Measurements from ENCODE around the gene PXDC1. TPM values are rescaled to one million over a fixed set of nuclear protein-coding genes. Genes with fewer than 3 reads are reported as not detected.

The PXDC1 gene
- total RNA-seq, 2 experiments from 2014 or later = 0.17 to 0.27 TPM

DNA sequence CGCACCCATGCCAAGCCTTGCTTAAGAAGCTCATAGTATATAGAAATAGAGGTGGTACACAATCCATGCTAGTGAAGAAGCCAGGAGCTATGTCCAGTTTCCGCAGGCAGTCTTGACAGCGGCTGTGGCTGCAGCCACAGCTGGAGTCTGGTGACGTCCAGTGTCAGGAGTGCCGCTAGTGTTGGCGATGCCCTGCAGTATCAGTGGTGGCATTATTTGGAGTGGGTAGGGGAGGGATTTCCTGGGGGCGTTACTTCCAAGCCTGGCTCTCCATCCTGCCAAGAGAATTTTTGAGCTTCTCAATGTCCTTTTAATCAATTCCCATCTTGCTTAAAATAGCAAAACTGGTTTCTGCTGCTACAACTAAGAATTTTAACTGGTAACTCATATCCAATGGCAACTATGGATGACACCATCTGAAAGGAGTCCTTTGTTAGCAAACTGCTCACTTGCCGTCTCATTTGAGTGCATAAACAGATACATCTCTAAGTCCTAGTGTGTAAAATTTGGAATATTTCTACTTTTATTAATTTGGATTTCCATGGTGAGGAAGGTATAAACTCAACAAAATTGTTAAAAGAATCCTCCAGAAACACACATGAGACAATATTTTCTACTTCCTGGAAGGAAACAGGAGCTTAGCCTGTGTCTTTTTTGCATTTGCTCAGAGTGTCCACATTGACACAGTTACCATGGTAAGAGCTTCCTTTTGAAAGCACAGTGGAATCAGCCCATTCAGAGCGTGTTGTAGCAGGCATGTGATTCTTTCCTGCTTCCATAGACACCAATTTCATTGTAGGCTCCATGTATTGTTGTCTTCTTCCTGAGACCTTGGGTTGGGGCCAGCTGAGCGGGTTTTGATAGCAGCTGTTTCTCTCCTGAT lies 44.6 kb upstream of the PXDC1 start:
- no peak overlapping the region for H3K27ac Mint-ChIP-seq
- TF ChIP-seq, protein P1, sequence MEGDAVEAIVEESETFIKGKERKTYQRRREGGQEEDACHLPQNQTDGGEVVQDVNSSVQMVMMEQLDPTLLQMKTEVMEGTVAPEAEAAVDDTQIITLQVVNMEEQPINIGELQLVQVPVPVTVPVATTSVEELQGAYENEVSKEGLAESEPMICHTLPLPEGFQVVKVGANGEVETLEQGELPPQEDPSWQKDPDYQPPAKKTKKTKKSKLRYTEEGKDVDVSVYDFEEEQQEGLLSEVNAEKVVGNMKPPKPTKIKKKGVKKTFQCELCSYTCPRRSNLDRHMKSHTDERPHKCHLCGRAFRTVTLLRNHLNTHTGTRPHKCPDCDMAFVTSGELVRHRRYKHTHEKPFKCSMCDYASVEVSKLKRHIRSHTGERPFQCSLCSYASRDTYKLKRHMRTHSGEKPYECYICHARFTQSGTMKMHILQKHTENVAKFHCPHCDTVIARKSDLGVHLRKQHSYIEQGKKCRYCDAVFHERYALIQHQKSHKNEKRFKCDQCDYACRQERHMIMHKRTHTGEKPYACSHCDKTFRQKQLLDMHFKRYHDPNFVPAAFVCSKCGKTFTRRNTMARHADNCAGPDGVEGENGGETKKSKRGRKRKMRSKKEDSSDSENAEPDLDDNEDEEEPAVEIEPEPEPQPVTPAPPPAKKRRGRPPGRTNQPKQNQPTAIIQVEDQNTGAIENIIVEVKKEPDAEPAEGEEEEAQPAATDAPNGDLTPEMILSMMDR (IDR thresholded peaks at IDR 0.05) = no peak
- no peaks in the 10 kb centered on the region for H3K4me1 Mint-ChIP-seq (ENCODE audit: low read depth)
- H3K9me3 Mint-ChIP-seq = no peaks in the 10 kb centered on the region
- no peak overlapping the region for H3K4me3 Mint-ChIP-seq
- H3K36me3 ChIP-seq (ENCODE audit: insufficient read depth, low read length) = no peaks in the 10 kb centered on the region
- no peak overlapping the region for H3K27ac ChIP-seq (ENCODE audit: low read depth in 1 of 2, low read length in 2 of 2)
- H3K27me3 ChIP-seq (ENCODE audit: control insufficient read depth in 1 of 2, insufficient read depth in 2 of 2, low read length in 2 of 2) = no peaks in the 10 kb centered on the region
- intact Hi-C loops (cut with DNase I, micrococcal nuclease) = no loop called here
- DNase-seq (no peak), ATAC-seq (ENCODE audit: poor library complexity) (no peak)
- H3K4me3 ChIP-seq (ENCODE audit: low read length) = no peak overlapping the region
- H3K4me1 ChIP-seq (ENCODE audit: insufficient read depth, low read length) = no peaks in the 10 kb centered on the region
- H3K9me3 ChIP-seq (ENCODE audit: control insufficient read depth in 1 of 2, insufficient read depth in 1 of 2, low read length in 2 of 2) = no peaks in the 10 kb centered on the region
- ChIA-PET CTCF (no interaction called here), POLR2A (no interaction called here)
- H3K27me3 Mint-ChIP-seq = peaks cover 4% of the 10 kb centered on the region
- no peaks in the 10 kb centered on the region for H3K36me3 Mint-ChIP-seq (ENCODE audit: low read depth)

GRCh38 chr6:3794092-3794491 lies 42.6 kb upstream of the PXDC1 start:
- H3K36me3 ChIP-seq (ENCODE audit: insufficient read depth, low read length) = no peaks in the 10 kb centered on the region
- intact Hi-C loops (cut with DNase I, micrococcal nuclease) = no loop called here
- Mint-ChIP-seq H3K4me3 (no peak overlapping the region), H3K4me1 (ENCODE audit: low read depth) (no peaks in the 10 kb centered on the region), H3K9me3 (no peaks in the 10 kb centered on the region), H3K36me3 (ENCODE audit: low read depth) (no peaks in the 10 kb centered on the region), H3K27ac (no peak overlapping the region), H3K27me3 (no peaks in the 10 kb centered on the region)
- no peak for DNase-seq
- H3K27me3 ChIP-seq (ENCODE audit: control insufficient read depth in 1 of 2, insufficient read depth in 2 of 2, low read length in 2 of 2) = no peaks in the 10 kb centered on the region
- no peak overlapping the region for H3K4me3 ChIP-seq (ENCODE audit: low read length)
- no peaks in the 10 kb centered on the region for H3K4me1 ChIP-seq (ENCODE audit: insufficient read depth, low read length)
- no peaks in the 10 kb centered on the region for H3K9me3 ChIP-seq (ENCODE audit: control insufficient read depth in 1 of 2, insufficient read depth in 1 of 2, low read length in 2 of 2)
- no peak for ATAC-seq (ENCODE audit: poor library complexity)
- TF ChIP-seq, protein P1 (IDR thresholded peaks at IDR 0.05) = no peak
- ChIA-PET POLR2A (no interaction called here), CTCF (interaction anchor here (0.7 kb wide), 1 partner anchor 309 kb away, joined by 3 read pairs; no protein-coding TSS in a partner anchor)
- no peak overlapping the region for H3K27ac ChIP-seq (ENCODE audit: low read depth in 1 of 2, low read length in 2 of 2)

- Mint-ChIP-seq H3K4me1 (ENCODE audit: low read depth) (no peaks in the 10 kb centered on the region), H3K27me3 (no peaks in the 10 kb centered on the region), H3K27ac (no peak overlapping the region), H3K4me3 (no peak overlapping the region), H3K36me3 (ENCODE audit: low read depth) (no peaks in the 10 kb centered on the region), H3K9me3 (no peaks in the 10 kb centered on the region)
- TF ChIP-seq, protein P1 (IDR thresholded peaks at IDR 0.05) = no peak
- ChIA-PET CTCF (no interaction called here), POLR2A (no interaction called here)
- DNase-seq = no peak
- Histone ChIP-seq H3K27me3 (ENCODE audit: control insufficient read depth in 1 of 2, insufficient read depth in 2 of 2, low read length in 2 of 2) (no peaks in the 10 kb centered on the region), H3K36me3 (ENCODE audit: insufficient read depth, low read length) (no peaks in the 10 kb centered on the region), H3K4me1 (ENCODE audit: insufficient read depth, low read length) (no peaks in the 10 kb centered on the region), H3K4me3 (ENCODE audit: low read length) (no peak overlapping the region), H3K27ac (ENCODE audit: low read depth in 1 of 2, low read length in 2 of 2) (no peak overlapping the region), H3K9me3 (ENCODE audit: control insufficient read depth in 1 of 2, insufficient read depth in 1 of 2, low read length in 2 of 2) (no peaks in the 10 kb centered on the region)
- intact Hi-C loops (cut with DNase I, micrococcal nuclease) = no loop called here
- ATAC-seq (ENCODE audit: poor library complexity) = no peak
Observed at GRCh38 chr6:3793545-3793944, 42.0 kb upstream of the PXDC1 start.

Data from CD4-positive, alpha-beta T cell (primary cell).